H4 (cell line): Measurements from ENCODE around the gene SLC25A20. TPM values are rescaled to one million over a fixed set of nuclear protein-coding genes. Genes with fewer than 3 reads are reported as not detected.
"Not testable (repeated sequence)": the region's sequence is repeated elsewhere in the genome, so short reads cannot be mapped to it uniquely, and the experiment has no call there.

ENCODE experiments used
- DNase-seq: peaks from one replicate; pipeline ENCODE4 v3.0.0-alpha.2; 2015; ENCODE audit warnings: low spot score
- total RNA-seq: library from RNA; depleted of rRNA; stranded (reverse); fragments of >200 nt; shearing (Covaris generic); gene quantifications from 2 replicates; pipeline ENCODE4 v1.2.3, GENCODE V29; 2014; rRNA removed

Gene SLC25A20
- total RNA-seq, 1 experiment from 2014 or later = 15.5 TPM

DNA sequence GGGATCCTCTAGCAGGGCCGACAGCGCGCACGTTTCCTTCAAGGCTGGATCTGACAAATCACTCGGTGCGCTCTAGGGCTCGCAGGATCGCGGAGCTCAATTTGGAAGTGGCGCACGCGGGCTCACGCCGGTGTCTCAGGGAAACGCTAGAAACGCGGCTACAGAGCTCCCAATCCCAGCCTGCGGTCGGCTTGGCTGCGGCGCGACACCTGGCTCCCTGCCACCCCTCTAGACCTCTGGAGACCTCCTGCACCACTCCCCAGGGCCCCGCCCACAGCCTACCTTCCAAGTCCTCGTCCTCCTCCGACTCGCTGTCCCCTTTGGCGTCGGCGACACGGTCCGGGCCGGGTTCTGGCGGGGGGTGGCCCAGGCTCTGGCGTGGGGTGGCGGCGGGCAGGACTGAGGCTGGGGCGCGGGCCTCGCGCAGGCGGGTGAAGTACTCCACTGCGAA lies 51.6 kb downstream of the SLC25A20 start:
- peak; percentile 58 for DNase-seq

GRCh38 chr3:48845170-48845569 lies 53.5 kb downstream of the SLC25A20 start:
- DNase-seq = no peak

DNA sequence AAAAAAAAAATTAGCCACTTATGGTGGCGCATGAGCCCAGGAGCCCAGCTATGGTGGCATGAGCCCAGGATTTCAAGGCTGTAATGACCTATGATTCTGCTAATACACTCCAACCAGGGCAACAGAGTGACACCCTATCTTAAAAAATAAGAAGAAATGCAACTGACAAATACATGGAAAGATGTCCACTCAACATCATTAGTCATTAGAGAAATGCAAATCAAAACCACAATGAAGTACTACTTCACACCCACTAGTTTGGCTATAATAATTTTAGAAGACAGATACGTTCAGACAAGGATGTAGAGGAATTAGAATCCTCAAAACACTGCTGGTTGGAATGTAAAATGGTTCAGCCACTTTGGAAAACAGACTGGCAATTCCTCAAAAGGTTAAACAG lies 61.5 kb downstream of the SLC25A20 start:
- DNase-seq = no peak

DNA sequence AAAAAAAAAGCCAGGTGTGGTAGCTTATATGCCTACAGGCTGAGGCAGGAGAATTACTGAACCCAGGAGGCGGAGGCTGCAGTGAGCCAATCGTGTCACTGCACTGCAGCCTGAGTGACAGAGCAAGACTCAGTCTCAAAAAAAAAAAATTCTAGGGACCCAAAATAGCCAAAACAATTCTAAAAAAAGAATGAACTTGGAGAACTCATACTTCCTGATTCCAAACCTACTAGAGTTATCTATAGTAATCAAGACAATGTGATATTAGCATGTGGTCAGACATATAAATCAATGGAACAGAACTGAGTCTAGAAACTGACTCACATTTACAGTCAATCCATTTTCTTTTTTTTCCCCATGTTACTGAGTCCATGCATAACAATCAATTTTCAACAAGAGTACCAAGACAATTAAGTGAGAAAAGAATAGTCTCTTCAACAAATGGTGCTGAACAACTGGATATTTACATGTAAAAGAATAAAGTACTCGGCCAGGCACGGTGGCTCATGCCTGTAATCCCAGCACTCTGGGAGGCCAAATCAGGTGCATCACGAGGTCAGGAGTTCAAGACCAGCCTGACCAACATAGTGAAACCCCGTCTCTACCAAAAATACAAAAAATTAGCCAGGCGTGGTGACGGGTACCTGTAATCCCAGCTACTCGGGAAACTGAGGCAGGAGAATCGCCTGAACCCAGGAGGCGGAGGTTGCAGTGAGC lies 62.9 kb downstream of the SLC25A20 start:
- no peak for DNase-seq

- DNase-seq = no peak
Observed at GRCh38 chr3:48832684-48833083, 66.0 kb downstream of the SLC25A20 start.

DNA sequence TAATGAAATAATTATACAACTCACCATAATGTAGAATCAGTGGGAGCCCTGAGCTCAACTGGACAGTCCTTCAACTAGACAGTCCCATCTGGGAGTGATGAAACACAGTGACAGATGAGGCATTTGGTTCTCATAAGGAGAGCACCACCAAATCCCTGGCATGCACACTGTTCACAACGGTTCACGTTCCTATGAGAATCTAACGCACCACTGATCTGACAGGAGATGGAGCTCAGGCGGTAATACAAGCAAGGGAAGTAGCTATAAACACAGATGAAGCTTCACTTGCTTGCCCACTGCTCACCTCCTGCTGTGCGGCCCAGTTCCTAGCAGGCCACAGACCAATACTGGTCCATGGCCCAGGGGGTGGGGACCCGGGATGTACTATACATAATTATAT lies 68.0 kb downstream of the SLC25A20 start:
- no peak for DNase-seq

GRCh38 chr3:48829525-48829924 lies 69.2 kb downstream of the SLC25A20 start:
- not testable (repeated sequence) for DNase-seq

DNA sequence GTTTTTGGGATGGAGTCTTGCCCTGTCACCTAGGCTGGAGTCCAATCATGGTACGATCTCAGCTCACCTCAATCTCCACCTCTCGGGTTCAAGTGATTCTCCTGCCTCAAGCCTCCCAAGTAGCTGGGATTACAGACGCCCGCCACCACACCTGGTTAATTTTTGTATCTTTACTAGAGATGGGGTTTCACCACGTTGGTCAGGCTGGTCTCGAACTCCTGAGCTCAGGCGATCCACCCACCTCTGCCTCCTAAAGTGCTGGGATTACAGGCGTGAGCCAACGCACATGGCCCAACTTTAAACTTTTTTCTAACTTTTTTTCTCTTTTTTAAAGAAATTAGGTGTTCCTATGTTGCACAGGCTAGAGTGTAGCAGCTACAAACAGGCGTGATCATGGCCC lies 70.8 kb downstream of the SLC25A20 start:
- DNase-seq = not testable (repeated sequence)

DNA sequence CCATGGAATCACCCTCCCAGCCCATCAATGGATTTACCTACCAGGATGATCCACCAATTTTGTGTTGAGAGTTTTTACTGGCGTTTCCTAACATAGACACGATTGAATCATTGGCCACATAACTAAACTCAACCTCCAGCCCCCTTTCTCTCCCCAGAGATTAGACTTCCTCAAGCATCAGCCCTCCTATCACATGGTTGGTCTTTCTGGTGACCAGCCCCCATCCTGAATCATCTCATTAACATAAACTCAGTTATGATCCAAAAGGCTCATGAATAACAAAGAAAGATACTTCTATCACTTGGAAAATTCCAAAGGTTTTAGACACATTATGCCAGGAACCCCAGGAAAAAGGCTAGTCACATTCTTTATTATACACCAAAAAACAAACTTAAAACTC lies 72.2 kb downstream of the SLC25A20 start:
- DNase-seq = no peak

GRCh38 chr3:48820612-48821324 lies 77.9 kb downstream of the SLC25A20 start:
- DNase-seq = no peak

DNA sequence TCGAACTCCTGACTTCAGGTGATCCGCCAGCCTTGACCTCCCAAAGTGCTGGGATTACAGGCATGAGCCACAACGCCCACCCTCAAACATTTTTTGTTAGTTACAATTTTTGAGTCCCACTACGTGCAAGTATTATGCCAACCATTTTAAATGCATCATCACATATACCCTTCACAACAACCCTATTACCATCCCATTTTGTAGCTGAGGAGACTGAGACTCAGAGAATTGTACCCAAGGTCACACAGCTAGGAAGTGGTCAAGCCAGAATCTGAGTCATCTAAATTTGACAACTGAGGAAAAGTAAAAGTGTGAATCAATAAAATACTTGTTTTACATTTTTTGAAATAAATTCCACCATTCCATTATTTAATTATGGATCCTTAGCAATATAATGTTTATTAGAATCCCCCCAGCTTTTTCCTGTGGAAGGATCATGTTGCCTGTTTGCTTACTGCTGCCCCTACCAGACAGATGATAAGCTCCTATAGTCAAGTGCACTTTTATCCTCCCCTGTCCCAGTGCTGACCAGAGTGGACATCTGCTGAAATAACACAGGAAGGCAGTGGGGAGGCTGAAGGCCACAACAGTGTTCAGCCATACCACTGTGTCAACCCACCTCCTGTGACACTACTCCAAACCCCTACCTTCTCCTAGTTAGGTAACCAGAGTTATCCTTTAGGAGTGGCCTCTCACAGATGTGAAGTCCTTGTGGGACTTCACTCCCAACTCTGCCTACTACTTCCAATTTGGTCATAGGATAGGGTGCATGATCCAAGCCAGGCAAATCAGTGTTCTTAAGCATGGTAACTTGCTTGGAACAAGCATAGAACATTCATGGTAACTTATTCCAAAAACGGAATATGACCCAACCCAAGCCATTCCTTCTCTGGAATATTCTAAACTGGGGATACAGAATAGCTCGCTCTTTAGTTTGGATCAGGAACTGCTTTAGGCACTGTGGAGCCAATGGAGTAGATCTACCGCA lies 79.2 kb downstream of the SLC25A20 start:
- no peak for DNase-seq

DNA sequence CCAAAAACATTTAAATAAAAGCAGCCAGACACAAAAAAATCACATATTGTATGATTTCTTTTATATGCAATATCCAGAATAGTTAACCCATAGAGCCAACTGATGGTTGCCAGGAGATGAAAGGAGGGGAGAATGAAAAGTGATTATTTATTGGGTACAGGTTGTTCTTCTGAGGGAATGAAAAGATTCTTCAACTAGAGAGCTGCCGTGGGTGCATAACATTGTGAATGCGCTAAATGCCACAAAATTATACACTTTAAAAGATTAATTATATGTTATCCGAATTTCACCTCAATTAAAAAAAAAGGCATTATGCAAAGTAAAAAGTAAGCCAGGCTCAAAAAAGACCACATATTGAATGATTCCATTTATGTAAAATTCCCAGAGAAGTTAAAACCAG lies 87.2 kb downstream of the SLC25A20 start:
- DNase-seq = no peak

Other genes starting within 250 kb of the SLC25A20 start
- gene CELSR3, start 236.0 kb downstream of the SLC25A20 start, total RNA-seq = 3.0 and 3.1 TPM in 2 replicates
- 8.8 and 21.1 TPM in 2 replicates for gene NCKIPSD, start 213.0 kb downstream of the SLC25A20 start, total RNA-seq
- gene IP6K2, start 181.7 kb downstream of the SLC25A20 start, total RNA-seq = 41.4 and 53.8 TPM in 2 replicates
- 10.0 and 10.2 TPM in 2 replicates for gene PRKAR2A, start 51.0 kb downstream of the SLC25A20 start, total RNA-seq
- gene ARIH2, start 20.0 kb upstream of the SLC25A20 start, total RNA-seq = 62.7 and 82.2 TPM in 2 replicates
- 12.8 and 22.0 TPM in 2 replicates for gene P4HTM, start 91.4 kb upstream of the SLC25A20 start, total RNA-seq
- 25.3 and 29.6 TPM in 2 replicates for gene WDR6, start 108.5 kb upstream of the SLC25A20 start, total RNA-seq
- gene DALRD3, start 119.7 kb upstream of the SLC25A20 start, total RNA-seq = 31.4 and 44.1 TPM in 2 replicates
- gene NDUFAF3, start 123.2 kb upstream of the SLC25A20 start, total RNA-seq = 80.9 and 87.8 TPM in 2 replicates
- 314 and 330 TPM in 2 replicates for gene IMPDH2, start 130.5 kb upstream of the SLC25A20 start, total RNA-seq
- gene QRICH1, start 195.2 kb upstream of the SLC25A20 start, total RNA-seq = 36.3 and 47.4 TPM in 2 replicates
- 139 and 150 TPM in 2 replicates for gene QARS1, start 205.9 kb upstream of the SLC25A20 start, total RNA-seq
- gene USP19, start 221.9 kb upstream of the SLC25A20 start, total RNA-seq = 18.4 and 18.5 TPM in 2 replicates
- gene LAMB2, start 234.2 kb upstream of the SLC25A20 start, total RNA-seq = 40.7 and 43.8 TPM in 2 replicates